Measurements from ENCODE around the gene SYNRG. TPM values are rescaled to one million over a fixed set of nuclear protein-coding genes. Genes with fewer than 3 reads are reported as not detected.

SYNRG gene, protein sequence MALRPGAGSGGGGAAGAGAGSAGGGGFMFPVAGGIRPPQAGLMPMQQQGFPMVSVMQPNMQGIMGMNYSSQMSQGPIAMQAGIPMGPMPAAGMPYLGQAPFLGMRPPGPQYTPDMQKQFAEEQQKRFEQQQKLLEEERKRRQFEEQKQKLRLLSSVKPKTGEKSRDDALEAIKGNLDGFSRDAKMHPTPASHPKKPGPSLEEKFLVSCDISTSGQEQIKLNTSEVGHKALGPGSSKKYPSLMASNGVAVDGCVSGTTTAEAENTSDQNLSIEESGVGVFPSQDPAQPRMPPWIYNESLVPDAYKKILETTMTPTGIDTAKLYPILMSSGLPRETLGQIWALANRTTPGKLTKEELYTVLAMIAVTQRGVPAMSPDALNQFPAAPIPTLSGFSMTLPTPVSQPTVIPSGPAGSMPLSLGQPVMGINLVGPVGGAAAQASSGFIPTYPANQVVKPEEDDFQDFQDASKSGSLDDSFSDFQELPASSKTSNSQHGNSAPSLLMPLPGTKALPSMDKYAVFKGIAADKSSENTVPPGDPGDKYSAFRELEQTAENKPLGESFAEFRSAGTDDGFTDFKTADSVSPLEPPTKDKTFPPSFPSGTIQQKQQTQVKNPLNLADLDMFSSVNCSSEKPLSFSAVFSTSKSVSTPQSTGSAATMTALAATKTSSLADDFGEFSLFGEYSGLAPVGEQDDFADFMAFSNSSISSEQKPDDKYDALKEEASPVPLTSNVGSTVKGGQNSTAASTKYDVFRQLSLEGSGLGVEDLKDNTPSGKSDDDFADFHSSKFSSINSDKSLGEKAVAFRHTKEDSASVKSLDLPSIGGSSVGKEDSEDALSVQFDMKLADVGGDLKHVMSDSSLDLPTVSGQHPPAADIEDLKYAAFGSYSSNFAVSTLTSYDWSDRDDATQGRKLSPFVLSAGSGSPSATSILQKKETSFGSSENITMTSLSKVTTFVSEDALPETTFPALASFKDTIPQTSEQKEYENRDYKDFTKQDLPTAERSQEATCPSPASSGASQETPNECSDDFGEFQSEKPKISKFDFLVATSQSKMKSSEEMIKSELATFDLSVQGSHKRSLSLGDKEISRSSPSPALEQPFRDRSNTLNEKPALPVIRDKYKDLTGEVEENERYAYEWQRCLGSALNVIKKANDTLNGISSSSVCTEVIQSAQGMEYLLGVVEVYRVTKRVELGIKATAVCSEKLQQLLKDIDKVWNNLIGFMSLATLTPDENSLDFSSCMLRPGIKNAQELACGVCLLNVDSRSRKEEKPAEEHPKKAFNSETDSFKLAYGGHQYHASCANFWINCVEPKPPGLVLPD (N-terminal part only)
- total RNA-seq (100 to 1,000 TPM; 142 to 149 TPM), polyA plus RNA-seq (10 to 100 TPM; 71.8 to 91.8 (median 87.2) TPM), total RNA-seq (53.4 to 224 (median 186) reads per million in 6 experiments)

DNA sequence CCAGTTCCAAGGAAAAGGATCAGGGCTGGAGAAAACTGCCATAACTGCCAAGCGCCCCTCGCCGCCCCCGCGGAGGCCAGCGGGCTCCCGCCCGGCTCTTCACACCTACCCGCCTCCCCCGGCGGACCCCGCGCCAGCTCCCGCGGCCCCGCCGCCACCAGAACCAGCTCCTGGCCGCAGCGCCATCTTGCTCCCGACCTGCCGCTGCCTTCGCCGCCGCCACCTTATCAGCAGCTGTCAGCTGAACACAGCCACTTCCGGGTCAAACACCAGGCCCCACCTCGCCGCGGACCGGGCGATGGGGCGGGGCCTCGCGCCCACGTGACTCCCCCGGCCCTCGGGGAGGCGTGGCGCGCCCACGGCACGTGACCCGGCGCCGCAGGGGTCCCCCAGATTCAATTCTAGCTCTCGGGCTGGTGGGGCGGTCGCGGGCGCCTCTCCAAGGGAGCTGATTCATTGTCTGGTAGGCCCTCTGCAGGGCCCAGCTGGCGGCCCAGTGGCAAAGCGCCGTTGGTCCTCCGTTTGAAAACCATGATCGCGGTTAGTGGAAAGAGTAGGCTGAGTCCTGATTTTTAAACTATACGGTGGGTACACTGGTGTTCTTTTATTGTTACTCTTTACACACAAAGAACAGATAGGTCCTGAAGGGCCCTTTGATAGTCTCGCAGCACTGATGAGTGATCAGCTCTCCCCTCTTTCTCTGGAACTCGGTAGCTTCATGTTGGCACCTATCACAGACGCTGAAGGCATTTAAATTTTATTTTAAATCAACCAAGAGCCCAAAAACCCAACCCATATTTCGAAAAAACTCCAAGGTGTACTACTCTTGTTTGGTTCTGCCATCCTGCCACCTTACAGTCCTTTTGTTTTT is at the start of gene SYNRG:
Gene SYNRG, minus strand, starts transcription at position 249 of the 871 bp plus-strand sequence. Its CDS starts 63 bp downstream, at position 186.
- peak; percentile 93 to 97 (median 96) for DNase-seq
- peak; percentile 89 to 90 for ATAC-seq
- no peaks in the 10 kb centered on the region for H3K9me3 Mint-ChIP-seq
- peak within 1 kb of the TSS; percentile 90 to 96 (median 95) for H3K27ac Mint-ChIP-seq
- peaks cover 0 to 26% (median 0%) of the 10 kb centered on the region in 3 donors for H3K36me3 Mint-ChIP-seq
- no peaks in the 10 kb centered on the region for H3K27me3 Mint-ChIP-seq
- POLR2A ChIA-PET: interaction anchor here (0.5 to 2.6 kb wide), 22 partner anchors 13 to 1894 kb away, joined by 3 to 17 read pairs (median 4); partner anchors contain the start of genes DDX52, DHRS11 and DUSP14
- H3K4me1 Mint-ChIP-seq: peaks cover 19 to 47% (median 33%) of the 10 kb centered on the region in 4 donors
- peak within 1 kb of the TSS; percentile 76 to 98 (median 88) for H3K4me3 Mint-ChIP-seq

DNA sequence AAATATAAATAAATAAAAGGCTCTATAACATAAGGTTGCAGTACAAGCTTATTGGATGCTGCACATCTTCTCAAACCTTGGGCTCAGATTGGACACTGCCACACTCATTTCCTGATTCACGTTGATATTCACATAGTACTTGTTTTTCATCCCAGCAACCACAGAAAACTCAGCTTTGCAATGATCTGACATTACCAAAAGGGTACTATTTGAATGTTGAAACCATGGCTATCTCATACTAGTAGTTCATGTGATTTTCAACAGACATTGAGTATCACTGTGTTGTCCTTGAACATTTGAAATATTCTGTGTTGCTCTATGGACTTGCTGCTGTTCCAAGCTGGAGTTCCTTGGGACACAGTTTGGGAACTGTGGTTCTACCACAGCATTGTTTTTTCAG is 48.0 kb upstream of the SYNRG start:
- Mint-ChIP-seq H3K27ac (no peak overlapping the region), H3K27me3 (peaks cover 0 to 4% (median 0%) of the 10 kb centered on the region in 5 donors), H3K4me3 (no peak overlapping the region), H3K36me3 (no peaks in the 10 kb centered on the region), H3K9me3 (no peaks in the 10 kb centered on the region), H3K4me1 (no peaks in the 10 kb centered on the region)
- POLR2A ChIA-PET: no interaction called here
- no peak for DNase-seq
- ATAC-seq: no peak

DNA sequence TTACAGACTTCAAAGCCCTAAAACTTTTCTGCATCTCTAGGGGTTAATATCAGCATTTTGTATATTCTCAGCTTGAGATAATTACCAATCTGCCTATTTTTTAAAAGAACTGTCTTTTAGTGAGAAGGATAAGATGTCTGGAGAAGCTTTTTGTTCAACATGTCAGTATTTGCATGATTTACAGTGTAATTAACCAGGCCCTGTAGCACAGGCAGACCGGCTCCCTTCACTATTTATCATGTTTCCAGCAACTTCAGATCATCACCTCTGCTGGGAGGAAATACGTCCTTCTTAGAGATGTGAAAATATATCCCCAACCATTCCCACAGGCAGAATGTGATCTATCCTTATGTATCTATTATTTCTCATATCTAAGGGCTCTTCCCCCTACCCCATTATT is 42.6 kb upstream of the SYNRG start:
- POLR2A ChIA-PET: no interaction called here
- ATAC-seq: no peak
- no peak for DNase-seq
- Mint-ChIP-seq H3K27me3 (peaks cover 20 to 44% (median 33%) of the 10 kb centered on the region in 5 donors), H3K4me3 (no peak overlapping the region), H3K9me3 (no peaks in the 10 kb centered on the region), H3K27ac (no peak overlapping the region), H3K4me1 (no peaks in the 10 kb centered on the region), H3K36me3 (peaks cover 0 to 2% (median 0%) of the 10 kb centered on the region in 3 donors)

DNA sequence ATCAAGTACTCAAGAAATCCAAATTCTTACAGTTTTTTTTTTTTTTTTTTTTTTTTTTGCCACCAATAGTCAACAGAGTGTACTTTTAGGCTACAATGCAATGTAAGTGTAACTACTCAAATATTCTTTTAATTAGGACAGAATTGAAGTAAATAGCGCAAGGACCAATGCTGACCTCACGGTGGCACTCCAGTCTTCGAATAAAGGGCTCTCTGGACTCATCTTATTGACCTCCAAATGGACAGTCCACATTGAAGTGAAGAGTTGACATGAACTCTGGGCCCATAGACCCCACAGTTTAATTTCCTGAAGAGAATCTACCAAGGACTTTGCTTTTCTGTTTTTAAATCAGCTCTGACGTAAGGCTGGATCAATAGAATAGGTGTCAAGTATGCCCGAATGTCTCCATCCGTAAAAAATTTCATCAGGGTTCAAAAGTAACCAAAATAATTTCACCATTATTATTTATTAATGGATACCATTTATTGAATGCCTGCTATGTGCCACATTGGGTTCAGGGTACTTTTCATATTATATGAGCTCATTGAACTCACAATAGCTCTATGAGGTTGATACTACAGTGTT is 41.3 kb upstream of the SYNRG start:
- no peaks in the 10 kb centered on the region for H3K4me1 Mint-ChIP-seq

DNA sequence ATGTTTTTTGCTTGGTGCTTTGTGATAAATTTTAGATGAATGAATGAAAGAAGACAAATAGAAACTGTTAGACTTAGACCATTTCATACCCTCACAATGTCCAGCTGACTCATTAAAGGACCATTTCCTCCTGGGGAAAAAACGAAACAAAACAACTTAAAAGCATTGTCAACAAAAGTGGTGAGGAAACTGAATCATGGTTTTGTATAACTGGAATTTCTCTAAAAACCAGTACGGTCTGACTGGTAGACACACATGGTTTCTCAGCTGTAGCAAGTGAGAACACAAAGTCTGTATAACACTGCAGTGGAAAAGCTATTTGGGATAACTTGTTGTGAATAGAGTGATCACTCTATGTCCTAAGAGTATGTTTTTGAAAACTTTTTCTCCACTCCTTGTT is 39.3 kb upstream of the SYNRG start:
- Mint-ChIP-seq H3K9me3 (no peaks in the 10 kb centered on the region), H3K4me1 (peaks cover 3 to 6% (median 5%) of the 10 kb centered on the region in 4 donors), H3K27ac (no peak overlapping the region), H3K4me3 (no peak overlapping the region), H3K27me3 (peaks cover 32 to 69% (median 45%) of the 10 kb centered on the region in 5 donors), H3K36me3 (peaks cover 0 to 2% (median 0%) of the 10 kb centered on the region in 3 donors)
- no peak for DNase-seq
- ATAC-seq: no peak
- POLR2A ChIA-PET: no interaction called here

More for the DNA sequence above, 41.3 kb upstream of the SYNRG start:
- Mint-ChIP-seq H3K4me3 (no peak overlapping the region), H3K27me3 (peaks cover 29 to 58% (median 40%) of the 10 kb centered on the region in 5 donors), H3K36me3 (peaks cover 0 to 2% (median 0%) of the 10 kb centered on the region in 3 donors), H3K27ac (no peak overlapping the region), H3K9me3 (no peaks in the 10 kb centered on the region)
- POLR2A ChIA-PET: no interaction called here
- DNase-seq (no peak), ATAC-seq (no peak)

DNA sequence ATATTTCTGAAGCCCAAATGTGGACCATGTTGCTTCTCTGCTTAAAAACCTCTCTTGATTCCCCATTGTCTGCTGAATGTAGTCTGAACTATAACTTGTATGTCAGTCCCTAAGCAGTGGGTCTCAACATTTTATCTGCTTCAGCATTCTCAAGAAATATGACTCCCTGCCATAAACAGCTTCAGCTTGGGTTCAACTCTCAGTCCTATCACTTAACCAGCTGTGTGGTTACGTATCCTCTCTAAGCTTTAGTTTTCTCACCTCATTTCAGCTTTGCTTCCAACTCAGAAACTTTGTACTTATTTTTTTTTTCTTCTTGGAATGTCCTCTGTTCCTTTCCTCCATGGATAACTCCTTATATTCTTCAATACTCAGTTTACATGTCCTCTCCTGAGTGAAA is 38.6 kb upstream of the SYNRG start:
- Mint-ChIP-seq H3K9me3 (no peaks in the 10 kb centered on the region), H3K27me3 (peaks cover 31 to 69% (median 45%) of the 10 kb centered on the region in 5 donors), H3K4me1 (peaks cover 3 to 10% (median 8%) of the 10 kb centered on the region in 4 donors), H3K4me3 (no peak overlapping the region), H3K36me3 (peaks cover 0 to 2% (median 0%) of the 10 kb centered on the region in 3 donors), H3K27ac (no peak overlapping the region)
- POLR2A ChIA-PET: no interaction called here
- ATAC-seq (no peak), DNase-seq (no peak)

DNA sequence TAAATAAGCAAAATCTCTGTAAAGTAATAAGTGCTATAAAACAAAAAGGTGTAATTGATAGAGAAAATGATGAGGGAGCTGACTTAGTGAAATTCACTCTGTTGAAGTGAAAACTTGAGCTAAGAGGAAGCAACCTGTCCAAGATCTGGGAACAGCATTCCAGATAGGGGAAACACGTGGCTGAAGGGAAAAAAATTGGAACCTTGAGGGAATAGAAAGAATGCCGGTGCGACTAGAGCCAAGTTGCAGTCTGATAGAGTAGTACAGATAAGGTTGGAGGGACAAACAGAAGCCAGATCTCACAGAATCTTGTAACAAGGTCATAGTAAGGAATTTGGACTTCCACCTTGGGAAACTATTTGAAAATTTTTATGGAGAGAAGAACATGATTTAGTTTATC is 34.7 kb upstream of the SYNRG start:
- Mint-ChIP-seq H3K4me3 (peak overlapping the region; percentile 86 to 99 (median 96)), H3K36me3 (peaks cover 7 to 30% (median 9%) of the 10 kb centered on the region in 3 donors), H3K4me1 (peaks cover 17 to 42% (median 34%) of the 10 kb centered on the region in 4 donors), H3K27me3 (peaks cover 17 to 42% (median 24%) of the 10 kb centered on the region in 5 donors), H3K27ac (peak overlapping the region in 8 of 10 donors; percentile 13 to 97 (median 92)), H3K9me3 (no peaks in the 10 kb centered on the region)
- ATAC-seq: no peak
- POLR2A ChIA-PET: interaction anchor here (2.1 kb wide), 1 partner anchor 35 kb away, joined by 9 read pairs; the partner anchor contains the start of gene SYNRG
- no peak for DNase-seq

DNA sequence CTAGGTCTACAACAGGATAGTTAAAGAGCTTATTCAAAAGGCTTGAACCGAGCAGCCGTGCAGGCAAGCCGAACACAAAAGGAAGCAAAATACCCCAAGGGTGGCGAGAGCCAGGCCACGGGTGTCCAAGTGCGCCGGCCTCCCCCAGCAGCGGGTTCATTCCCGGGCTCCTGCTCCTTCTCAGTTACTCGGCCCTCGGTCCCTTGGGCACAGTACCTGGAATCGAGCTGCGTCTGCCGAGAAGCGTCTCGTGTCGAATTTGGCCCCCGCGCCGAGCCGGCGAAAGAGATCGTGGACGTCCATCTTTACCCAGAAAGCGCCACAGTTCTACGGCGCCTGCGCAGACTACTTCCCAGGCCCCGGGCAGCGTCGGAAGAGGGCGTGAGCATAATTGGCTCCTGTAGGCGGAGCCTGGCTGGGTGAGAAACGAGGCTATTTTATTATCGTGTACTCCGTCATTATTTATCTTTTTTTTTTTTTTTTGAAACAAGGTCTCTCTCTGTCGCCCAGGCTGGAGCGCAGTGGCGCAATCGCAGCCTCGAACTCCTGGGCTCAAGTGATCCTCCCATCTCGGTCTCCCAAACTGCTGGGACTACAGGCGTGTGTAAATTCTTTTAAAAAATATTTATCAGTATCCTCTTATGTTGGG is 34.0 kb upstream of the SYNRG start, which contains the start of gene DDX52:
Gene DDX52, minus strand, starts transcription at position 329 of the 649 bp plus-strand sequence. Its CDS starts 26 bp downstream, at position 303.
- DNase-seq (peak; percentile 77 to 93 (median 84)), ATAC-seq (peak; percentile 98)
- Mint-ChIP-seq H3K4me3 (peak within 1 kb of the TSS; percentile 86 to 99 (median 96)), H3K36me3 (peaks cover 7 to 36% (median 10%) of the 10 kb centered on the region in 3 donors), H3K27me3 (peaks cover 12 to 36% (median 22%) of the 10 kb centered on the region in 5 donors), H3K4me1 (peaks cover 18 to 45% (median 36%) of the 10 kb centered on the region in 4 donors), H3K9me3 (no peaks in the 10 kb centered on the region), H3K27ac (peak within 1 kb of the TSS; percentile 86 to 97 (median 95))
- POLR2A ChIA-PET: interaction anchor here (0.5 to 2.1 kb wide), 2 partner anchors 32 to 34 kb away, joined by 3 to 9 read pairs; partner anchors contain the start of gene SYNRG

DNA sequence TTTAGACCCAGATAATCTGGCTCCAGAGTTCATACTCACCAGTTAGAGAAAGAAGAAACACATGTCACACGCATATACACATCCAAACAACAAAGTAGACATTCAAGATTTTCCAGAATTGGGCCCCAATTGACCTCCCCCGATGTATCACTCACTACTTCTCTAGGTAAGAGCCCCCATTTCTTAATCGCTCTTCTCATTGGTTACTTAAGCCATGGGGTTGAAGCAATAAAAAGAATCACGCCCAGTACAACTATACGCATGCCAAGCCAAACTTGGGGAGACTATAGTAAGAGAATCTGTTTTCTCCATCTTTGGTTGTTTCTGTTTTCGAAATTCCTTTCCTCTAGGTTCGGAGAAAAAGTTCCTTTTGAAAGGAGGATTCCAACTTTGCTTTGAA is 33.5 kb upstream of the SYNRG start:
- peaks cover 20 to 47% (median 37%) of the 10 kb centered on the region in 4 donors for H3K4me1 Mint-ChIP-seq
- peaks cover 10 to 30% (median 18%) of the 10 kb centered on the region in 5 donors for H3K27me3 Mint-ChIP-seq
- ATAC-seq (peak; percentile 52 to 61), DNase-seq (peak in 3 of 10 donors; percentile 5 to 17 (median 9))
- peak overlapping the region; percentile 86 to 97 (median 95) for H3K27ac Mint-ChIP-seq
- peak overlapping the region; percentile 86 to 99 (median 96) for H3K4me3 Mint-ChIP-seq
- no peaks in the 10 kb centered on the region for H3K9me3 Mint-ChIP-seq
- H3K36me3 Mint-ChIP-seq: peaks cover 7 to 42% (median 12%) of the 10 kb centered on the region in 3 donors
- POLR2A ChIA-PET: interaction anchor here (0.5 to 2.1 kb wide), 2 partner anchors 32 to 34 kb away, joined by 3 to 9 read pairs; partner anchors contain the start of gene SYNRG

DNA sequence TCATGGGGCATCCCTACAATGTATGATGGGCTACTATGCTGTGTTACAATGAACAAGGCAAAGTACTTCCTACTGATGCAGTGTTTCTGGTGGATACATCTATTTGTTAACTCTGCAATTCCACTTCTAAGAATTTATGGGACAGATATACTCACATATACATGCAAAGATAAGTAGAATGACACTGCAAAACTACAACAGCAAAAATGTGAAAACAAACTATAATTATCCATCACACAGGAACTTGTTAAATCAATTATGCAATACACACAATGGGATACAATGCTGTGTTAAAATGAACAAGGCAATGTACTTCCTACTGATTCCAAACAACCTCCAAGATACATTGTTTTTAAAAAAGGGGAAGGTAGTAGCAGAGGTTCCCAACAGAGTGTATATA is 30.8 kb upstream of the SYNRG start:
- Mint-ChIP-seq H3K27ac (peak overlapping the region in 1 of 10 donors; percentile 43), H3K4me1 (peaks cover 20 to 48% (median 40%) of the 10 kb centered on the region in 4 donors), H3K36me3 (peaks cover 11 to 67% (median 21%) of the 10 kb centered on the region in 3 donors), H3K9me3 (no peaks in the 10 kb centered on the region), H3K27me3 (peaks cover 0 to 14% (median 8%) of the 10 kb centered on the region in 5 donors), H3K4me3 (peak overlapping the region in 7 of 10 donors; percentile 4 to 48 (median 26))
- POLR2A ChIA-PET: no interaction called here
- ATAC-seq (no peak), DNase-seq (no peak)
